K562 (cell line): ENCODE measurements around the gene SET. TPM values are rescaled to one million over a fixed set of nuclear protein-coding genes. Genes with fewer than 3 reads are reported as not detected.

Experiments used
- CREB3 ChIP-seq: fragments of 450-650 bp; conservative IDR thresholded peaks from 2 replicates; pipeline ENCODE4 v1.6.1; 2016; ENCODE audit warnings: missing genetic modification characterization, low read depth, mild to moderate bottlenecking, missing compliant biosample characterization, moderate library complexity
- CXXC5 ChIP-seq: fragments of 250-450 bp; sonication (Bioruptor Pico); IDR thresholded peaks from 2 replicates; pipeline ENCODE4 v1.8.0; 2022; ENCODE audit warnings: inconsistent platforms, mild to moderate bottlenecking, moderate library complexity
- ERF ChIP-seq: fragments of 450-650 bp; formaldehyde crosslinking; IDR thresholded peaks from 2 replicates; pipeline ENCODE4 v1.4.0; 2020; ENCODE audit warnings: mild to moderate bottlenecking, mixed read lengths
- FOXK2 ChIP-seq, 2 experiments: fragments of 450-650 bp; IDR thresholded peaks in 1 of 2; conservative IDR thresholded peaks in 1 of 2; 2 replicates each; pipeline ENCODE4 v1.6.1; 2016; ENCODE audit warnings: low read depth in 2 of 2, mild to moderate bottlenecking in 1 of 2
- GTF3C2 ChIP-seq: IDR thresholded peaks from 3 replicates; pipeline ENCODE4 v1.6.1; 2011; ENCODE audit warnings: borderline replicate concordance, mild to moderate bottlenecking, moderate library complexity; ENCODE audit not compliant: insufficient read length; ENCODE audit errors: extremely low read depth
- MCM5 ChIP-seq: fragments of 450-650 bp; IDR thresholded peaks from 2 replicates; pipeline ENCODE4 v1.6.1; 2016; ENCODE audit warnings: low read depth
- MEIS2 ChIP-seq: fragments of 450-650 bp; IDR thresholded peaks from 2 replicates; pipeline ENCODE4 v1.6.1; 2014; ENCODE audit warnings: mild to moderate bottlenecking; ENCODE audit not compliant: partially characterized antibody
- MTA3 ChIP-seq: fragments of 450-650 bp; formaldehyde crosslinking; IDR thresholded peaks from 2 replicates; pipeline ENCODE4 v1.6.1; 2017; ENCODE audit warnings: mild to moderate bottlenecking, borderline replicate concordance
- MTF1 ChIP-seq: fragments of 250-450 bp; sonication (Bioruptor Pico); IDR thresholded peaks from 2 replicates; pipeline ENCODE4 v1.9.0; 2021; ENCODE audit warnings: moderate library complexity, mild to moderate bottlenecking, inconsistent platforms, borderline replicate concordance
- NR1H2 ChIP-seq: sonication (generic); formaldehyde crosslinking; IDR thresholded peaks from 2 replicates; pipeline ENCODE4 v1.4.0; 2020; ENCODE audit warnings: mild to moderate bottlenecking, missing genetic modification reagents
- NR3C1 ChIP-seq: sonication (generic); formaldehyde crosslinking; IDR thresholded peaks from 2 replicates; pipeline ENCODE4 v1.8.1; 2022; ENCODE audit warnings: missing genetic modification reagents
- PATZ1 ChIP-seq: fragments of 250-450 bp; sonication (Bioruptor Pico); IDR thresholded peaks from 2 replicates; pipeline ENCODE4 v1.5.0; 2020; ENCODE audit warnings: mild to moderate bottlenecking, borderline replicate concordance
- PHB2 ChIP-seq: fragments of 450-650 bp; IDR thresholded peaks from 2 replicates; pipeline ENCODE4 v1.6.1; 2017; ENCODE audit warnings: low read depth
- PRMT5 ChIP-seq: sonication (generic); formaldehyde crosslinking; IDR thresholded peaks from 2 replicates; pipeline ENCODE4 v1.5.0; 2020; ENCODE audit warnings: missing genetic modification reagents
- SMAD3 ChIP-seq: fragments of 450-650 bp; formaldehyde crosslinking; conservative IDR thresholded peaks from 2 replicates; pipeline ENCODE4 v1.4.0; 2020; ENCODE audit warnings: mild to moderate bottlenecking
- SMARCB1 ChIP-seq: IDR thresholded peaks from 2 replicates; pipeline ENCODE4 v1.6.1; 2011; ENCODE audit warnings: improper control_type of control experiment, low read depth; ENCODE audit not compliant: insufficient read length
- TCF15 ChIP-seq: fragments of 250-450 bp; sonication (Bioruptor Pico); IDR thresholded peaks from 2 replicates; pipeline ENCODE4 v1.8.0; 2022; ENCODE audit warnings: moderate library complexity, mild to moderate bottlenecking, inconsistent platforms
- TSC22D4 ChIP-seq: fragments of 450-650 bp; IDR thresholded peaks from 2 replicates; pipeline ENCODE4 v1.6.1; 2016; ENCODE audit warnings: missing genetic modification characterization, missing biosample characterization, control low read depth
- ZNF76 ChIP-seq: fragments of 250-450 bp; sonication (Bioruptor Pico); IDR thresholded peaks from 2 replicates; pipeline ENCODE4 v1.4.0; 2020; ENCODE audit warnings: mild to moderate bottlenecking, moderate library complexity, borderline replicate concordance
- polyA plus RNA-seq, 8 experiments: library from polyadenylated mRNA; depleted of rRNA in 4 of 8; stranded (reverse) in 5 of 8; unstranded in 3 of 8; fragments of >200 nt; fragmentation: Nextera tagmentation in 2 of 8; fragmentation: Illumina TruSeq in 1 of 8; extraction: Ambion mirVana in 2 of 8; extraction: Trizol in 1 of 8; gene quantifications; 2 replicates each; pipeline versions ENCODE4 v1.2.1 to v1.2.3, GENCODE V29; 2011 to 2014; ENCODE audit warnings: inconsistent platforms in 1 of 8, missing spikeins in 1 of 8
- total RNA-seq, 7 experiments: library from RNA; depleted of rRNA in 6 of 7; stranded (reverse); fragments of >200 nt in 6 of 7; fragmentation: Illumina TruSeq in 2 of 7; extraction: Trizol in 2 of 7; gene quantifications; 2 replicates each; pipeline versions ENCODE4 v1.2.1 to v1.2.3, GENCODE V29; 2011 to 2021; ENCODE audit warnings: low replicate concordance in 1 of 7
- TF ChIP-seq, protein P1 (sequence below): sonication (generic); formaldehyde crosslinking; IDR thresholded peaks from 2 replicates; pipeline ENCODE4 v1.8.0; 2022; ENCODE audit warnings: mild to moderate bottlenecking, missing genetic modification reagents

SET gene
- total and polyA plus RNA-seq, 9 of the 15 experiments (the other 6 are each of a cell fraction or from before 2014, with no cell fraction given), result 404 to 1,447 (median 907) TPM

- TF ChIP-seq MTF1 (CRISPR knock-in tag) (0 out of 2 replicates have a peak, but pooled peaks have one; percentile 47), ERF (CRISPR knock-in tag) (peak; percentile 95), SMAD3 (CRISPR knock-in tag) (peak; percentile 91), CXXC5 (CRISPR knock-in tag) (peak; percentile 100), SMARCB1 (no peak), MEIS2 (peak; percentile 46), ZNF76 (CRISPR knock-in tag) (peak; percentile 87), FOXK2 (conservative IDR thresholded peaks at IDR 0.05 in 1 of 2, IDR thresholded peaks at IDR 0.05 in 1 of 2; ENCODE audit: low read depth in 2 of 2) (peak; percentile 68 to 69), NR3C1 (CRISPR knock-in tag) (no peak), TSC22D4 (no peak), PHB2 (no peak; the same call in 1 of the 2 replicates), CREB3 (tag) (peak; percentile 96), GTF3C2 (no peak), NR1H2 (CRISPR knock-in tag) (no peak), MCM5 (no peak), PRMT5 (CRISPR knock-in tag) (no peak), MTA3 (peak; percentile 92), PATZ1 (no peak), TCF15 (CRISPR knock-in tag) (peak; percentile 77; the same call in 1 of the 2 replicates)
- TF ChIP-seq, protein P1, sequence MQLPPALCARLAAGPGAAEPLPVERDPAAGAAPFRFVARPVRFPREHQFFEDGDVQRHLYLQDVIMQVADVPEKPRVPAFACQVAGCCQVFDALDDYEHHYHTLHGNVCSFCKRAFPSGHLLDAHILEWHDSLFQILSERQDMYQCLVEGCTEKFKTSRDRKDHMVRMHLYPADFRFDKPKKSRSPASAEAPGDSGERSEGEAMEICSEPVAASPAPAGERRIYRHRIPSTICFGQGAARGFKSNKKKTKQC (CRISPR knock-in tag), result peak; percentile 77; the same call in 1 of the 2 replicates
Observed at GRCh38 chr9:128656416-128657343, 32.3 kb upstream of the SET start, which contains the start of gene DYNC2I2 (continued).
